Activated naive CD8-positive, alpha-beta T cell (primary cell): ENCODE data around the gene ELP2.
"Not testable (repeated sequence)": the region's sequence is repeated elsewhere in the genome, so short reads cannot be mapped to it uniquely, and the experiment has no call there.

Source experiments
- H3K27ac Mint-ChIP-seq: one replicate; pipeline ENCODE4 v1.8.0; 2021; ENCODE audit warnings: mixed read lengths
- H3K27me3 Mint-ChIP-seq: one replicate; pipeline ENCODE4 v1.8.0; 2021; ENCODE audit warnings: mixed read lengths
- H3K36me3 Mint-ChIP-seq: one replicate; pipeline ENCODE4 v1.8.0; 2021; ENCODE audit warnings: mixed read lengths
- H3K4me1 Mint-ChIP-seq: one replicate; pipeline ENCODE4 v1.8.0; 2021; ENCODE audit warnings: low read depth, mixed read lengths
- H3K4me3 Mint-ChIP-seq: one replicate; pipeline ENCODE4 v1.8.0; 2021; ENCODE audit warnings: mild to moderate bottlenecking, mixed read lengths
- H3K9me3 Mint-ChIP-seq: one replicate; pipeline ENCODE4 v1.8.0; 2021; ENCODE audit warnings: low read depth, mixed read lengths

The ELP2 gene

DNA sequence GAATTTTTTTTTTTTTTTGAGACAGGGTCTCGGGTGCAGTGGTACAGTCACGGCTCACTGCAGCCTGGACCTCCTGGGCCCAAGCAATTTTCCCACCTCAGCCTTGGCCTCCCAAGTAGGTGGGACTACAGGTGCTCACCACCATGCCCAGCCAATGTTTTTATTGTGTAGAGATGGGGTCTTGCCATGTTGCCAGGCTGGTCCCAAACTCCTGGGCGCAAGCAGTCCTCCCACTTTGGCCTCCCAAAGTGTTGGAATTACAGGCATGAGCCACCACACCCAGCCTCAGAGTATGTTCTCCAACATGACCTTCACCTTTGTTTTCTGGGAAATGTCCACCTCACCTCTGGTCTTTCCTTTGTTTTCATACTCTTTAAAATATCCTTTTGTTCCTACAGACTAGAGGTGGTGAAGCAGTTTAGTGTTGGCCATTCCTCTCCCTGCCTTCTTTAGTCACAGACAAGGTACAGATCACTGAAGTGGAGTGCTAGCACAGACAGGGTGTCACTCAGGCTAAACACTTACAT is 38.1 kb downstream of the ELP2 start:
- no peaks in the 10 kb centered on the region for H3K27me3 Mint-ChIP-seq
- H3K36me3 Mint-ChIP-seq, result peaks cover 7% of the 10 kb centered on the region
- peaks cover 3% of the 10 kb centered on the region for H3K4me1 Mint-ChIP-seq
- no peaks in the 10 kb centered on the region for H3K9me3 Mint-ChIP-seq
- H3K27ac Mint-ChIP-seq, result no peak overlapping the region
- no peak overlapping the region for H3K4me3 Mint-ChIP-seq

DNA sequence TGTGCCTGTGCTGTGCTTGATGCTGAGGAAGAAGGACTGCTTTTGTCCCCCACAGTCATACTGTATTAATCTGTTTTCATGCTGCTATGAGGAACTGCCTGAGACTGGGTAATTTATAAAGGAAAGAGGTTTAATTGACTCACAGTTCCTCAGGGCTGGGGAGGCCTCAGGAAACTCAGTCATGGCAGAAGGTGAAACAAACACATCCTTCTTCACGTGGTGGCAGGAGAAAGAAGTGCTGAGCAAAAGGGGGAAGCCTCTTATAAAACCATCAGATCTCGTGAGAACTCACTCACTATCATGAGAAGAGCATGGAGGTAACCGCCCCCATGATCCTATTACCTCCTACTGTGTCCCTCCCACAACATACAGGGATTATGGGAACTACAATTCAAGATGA is 38.6 kb downstream of the ELP2 start:
- H3K4me1 Mint-ChIP-seq, H3K9me3 Mint-ChIP-seq, H3K36me3 Mint-ChIP-seq, H3K4me3 Mint-ChIP-seq, H3K27me3 Mint-ChIP-seq: not testable (repeated sequence)
- H3K27ac Mint-ChIP-seq, result peak overlapping the region; percentile 46

DNA sequence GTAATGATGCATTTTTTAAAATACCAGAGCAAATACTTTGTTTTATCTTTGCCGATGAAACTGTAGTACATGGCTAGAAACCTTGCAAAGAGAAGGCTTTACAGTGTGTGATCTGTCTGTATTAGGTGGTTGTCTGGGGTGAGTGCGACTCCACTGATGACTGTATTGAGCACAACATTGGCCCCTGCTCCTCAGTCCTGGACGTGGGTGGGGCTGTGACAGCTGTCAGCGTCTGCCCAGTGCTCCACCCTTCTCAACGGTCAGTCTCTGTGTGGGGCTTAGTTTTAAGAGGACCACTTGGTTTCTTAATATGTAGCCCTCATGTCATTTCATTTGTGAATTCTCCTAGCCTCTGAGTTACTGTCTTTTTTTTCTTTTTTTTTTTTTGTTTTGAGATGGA is 40.2 kb downstream of the ELP2 start:
- Mint-ChIP-seq H3K4me3 (no peak overlapping the region), H3K4me1 (no peaks in the 10 kb centered on the region), H3K9me3 (no peaks in the 10 kb centered on the region), H3K36me3 (peaks cover 2% of the 10 kb centered on the region), H3K27me3 (no peaks in the 10 kb centered on the region), H3K27ac (no peak overlapping the region)

DNA sequence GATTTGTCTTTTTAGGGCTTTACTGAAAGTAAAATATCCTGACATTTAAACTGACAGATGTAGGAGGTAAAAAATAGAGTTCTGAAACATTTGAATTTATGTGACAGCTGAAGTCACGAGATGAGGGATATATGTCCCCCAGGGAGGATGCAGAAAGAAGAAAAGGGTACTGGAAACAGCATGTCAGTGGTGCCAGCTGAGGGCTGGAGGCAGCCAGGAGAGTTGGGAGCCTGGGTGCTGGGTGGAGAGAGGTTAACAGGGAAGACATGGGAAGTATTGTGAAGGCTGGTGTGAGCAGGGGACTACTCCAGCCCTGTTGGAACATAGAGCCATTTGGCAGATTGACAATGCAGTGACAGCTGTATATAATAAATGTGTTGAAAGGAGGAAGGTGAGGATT is 45.8 kb downstream of the ELP2 start:
- peak overlapping the region; percentile 22 for H3K27ac Mint-ChIP-seq
- peaks cover 5% of the 10 kb centered on the region for H3K4me1 Mint-ChIP-seq
- no peaks in the 10 kb centered on the region for H3K9me3 Mint-ChIP-seq
- no peak overlapping the region for H3K4me3 Mint-ChIP-seq
- H3K36me3 Mint-ChIP-seq, result peaks cover 7% of the 10 kb centered on the region
- no peaks in the 10 kb centered on the region for H3K27me3 Mint-ChIP-seq

DNA sequence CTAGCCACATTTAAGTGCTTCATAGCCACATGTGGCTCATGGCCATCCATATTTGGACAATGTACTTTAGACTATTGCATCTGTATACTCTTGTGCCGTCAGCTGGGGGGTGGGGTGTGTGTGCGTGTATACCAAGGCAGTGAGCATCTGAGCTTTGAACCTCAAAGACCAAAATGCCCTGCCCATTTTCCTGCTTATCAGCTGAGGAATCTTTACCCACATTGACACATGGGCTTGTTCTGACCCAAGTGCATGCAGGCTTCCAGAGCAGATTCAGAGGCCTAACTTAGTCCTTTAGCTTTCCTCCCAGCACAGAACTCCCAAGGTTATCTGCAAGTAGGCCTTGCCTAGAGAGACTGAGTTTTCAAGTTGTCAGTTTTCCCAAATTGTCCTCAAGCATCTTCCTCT is 46.5 kb downstream of the ELP2 start:
- Mint-ChIP-seq H3K9me3 (no peaks in the 10 kb centered on the region), H3K27me3 (no peaks in the 10 kb centered on the region), H3K27ac (no peak overlapping the region), H3K36me3 (peaks cover 7% of the 10 kb centered on the region), H3K4me3 (no peak overlapping the region), H3K4me1 (peaks cover 7% of the 10 kb centered on the region)

DNA sequence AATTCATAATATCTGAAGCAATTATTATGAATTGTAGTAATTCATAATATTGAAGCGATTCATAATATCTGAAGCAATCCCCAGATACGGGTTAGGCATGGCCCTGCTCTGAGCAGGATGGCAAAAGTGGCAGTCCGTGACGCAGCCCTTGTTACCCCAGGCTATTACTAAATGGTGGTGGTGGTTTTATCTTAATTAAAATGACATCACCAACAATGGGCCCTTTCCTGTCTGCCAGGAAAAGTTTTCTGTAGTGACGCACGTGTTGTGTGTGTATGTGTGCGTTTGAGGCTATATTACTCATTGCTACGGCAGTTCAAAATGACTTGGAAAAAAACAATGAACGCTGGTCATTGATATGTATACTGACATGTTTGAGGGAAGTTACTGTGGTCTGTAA is 47.0 kb downstream of the ELP2 start:
- H3K4me1 Mint-ChIP-seq, result peaks cover 7% of the 10 kb centered on the region
- no peaks in the 10 kb centered on the region for H3K27me3 Mint-ChIP-seq
- no peaks in the 10 kb centered on the region for H3K9me3 Mint-ChIP-seq
- H3K27ac Mint-ChIP-seq, result no peak overlapping the region
- H3K4me3 Mint-ChIP-seq, result no peak overlapping the region
- H3K36me3 Mint-ChIP-seq, result peaks cover 7% of the 10 kb centered on the region

DNA sequence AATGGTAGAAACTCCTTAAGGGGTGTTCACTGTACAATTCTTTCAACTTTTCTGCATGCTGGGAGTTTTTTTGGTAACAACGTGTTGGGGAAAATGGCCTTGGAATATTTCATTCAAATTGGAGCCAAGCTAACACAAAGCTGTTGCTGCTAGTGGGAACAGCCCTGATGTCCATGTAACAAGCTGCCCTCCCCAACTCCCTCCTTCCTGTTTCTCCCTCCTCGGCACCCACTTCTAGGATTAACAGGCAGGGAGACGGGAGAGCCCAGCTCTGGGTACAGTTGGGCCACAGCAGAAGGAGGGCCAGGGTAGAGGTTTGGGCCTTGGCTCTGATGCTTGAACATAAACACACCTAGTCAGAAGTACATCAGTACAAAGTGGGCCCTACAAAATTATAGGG is 48.2 kb downstream of the ELP2 start:
- Mint-ChIP-seq H3K4me3 (no peak overlapping the region), H3K36me3 (peaks cover 7% of the 10 kb centered on the region), H3K4me1 (peaks cover 7% of the 10 kb centered on the region), H3K27me3 (no peaks in the 10 kb centered on the region), H3K27ac (peak overlapping the region; percentile 54), H3K9me3 (no peaks in the 10 kb centered on the region)

DNA sequence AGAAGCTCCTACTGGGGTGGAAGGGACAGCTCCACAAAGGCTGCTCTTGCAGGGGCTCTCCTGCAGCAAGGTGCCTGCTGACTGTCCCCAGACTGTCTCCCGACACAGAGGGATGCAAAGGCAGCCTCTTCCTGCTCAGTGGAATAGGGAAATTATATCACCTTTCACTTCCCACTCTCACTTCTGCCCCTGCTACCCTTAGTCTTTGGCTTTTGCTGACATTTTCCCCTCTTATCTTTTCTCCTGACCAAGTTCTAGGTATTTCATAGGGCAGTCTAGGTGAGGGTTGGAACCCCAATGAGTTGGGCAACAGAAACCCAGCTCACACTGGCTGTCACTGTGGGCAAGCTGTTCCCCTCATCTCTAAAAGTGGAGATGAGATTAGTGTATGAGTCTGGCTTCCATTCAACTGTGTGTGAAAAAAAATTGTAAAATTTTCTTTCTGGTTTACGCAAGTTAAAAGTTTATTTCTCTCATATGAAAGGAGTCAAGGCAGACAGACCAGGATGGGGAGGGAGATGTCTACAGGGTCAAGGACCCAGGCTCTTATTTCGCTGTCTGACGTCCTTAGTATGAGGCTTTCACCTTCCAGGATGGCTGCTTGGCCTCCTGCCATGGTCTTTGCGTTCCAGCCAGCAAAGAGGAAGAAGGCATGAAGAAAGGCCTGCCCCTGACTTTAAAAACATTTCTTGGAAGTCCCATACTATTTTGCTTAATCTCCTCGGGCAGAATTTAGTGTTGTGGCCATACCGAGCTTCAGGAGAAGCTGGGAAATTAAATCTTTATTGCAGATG is 50.1 kb downstream of the ELP2 start:
- Mint-ChIP-seq H3K4me1 (peaks cover 7% of the 10 kb centered on the region), H3K4me3 (no peak overlapping the region), H3K36me3 (peaks cover 7% of the 10 kb centered on the region), H3K27ac (no peak overlapping the region), H3K9me3 (no peaks in the 10 kb centered on the region), H3K27me3 (no peaks in the 10 kb centered on the region)

DNA sequence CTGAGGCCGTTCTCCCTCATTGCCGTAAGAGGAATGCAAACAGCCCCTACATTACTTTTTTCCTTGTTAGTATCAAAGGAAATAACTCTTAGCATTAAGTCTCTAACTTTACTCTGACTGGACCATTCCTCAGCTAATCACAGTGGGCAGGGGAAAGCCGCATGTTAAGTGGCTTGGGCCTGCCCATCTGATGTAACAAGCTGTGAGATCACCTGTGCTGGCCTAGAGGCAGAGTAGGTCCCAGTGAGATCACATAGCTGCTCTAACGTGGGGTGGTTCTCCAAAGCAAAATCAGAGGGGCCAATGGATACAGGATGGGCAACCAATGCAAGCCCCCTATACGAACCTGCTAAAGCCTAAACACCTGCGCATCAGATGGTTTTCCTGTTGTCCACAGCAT is 51.7 kb downstream of the ELP2 start:
- peaks cover 7% of the 10 kb centered on the region for H3K4me1 Mint-ChIP-seq
- H3K36me3 Mint-ChIP-seq, result peaks cover 3% of the 10 kb centered on the region
- no peaks in the 10 kb centered on the region for H3K9me3 Mint-ChIP-seq
- H3K27ac Mint-ChIP-seq, result peak overlapping the region; percentile 18
- no peaks in the 10 kb centered on the region for H3K27me3 Mint-ChIP-seq
- no peak overlapping the region for H3K4me3 Mint-ChIP-seq

DNA sequence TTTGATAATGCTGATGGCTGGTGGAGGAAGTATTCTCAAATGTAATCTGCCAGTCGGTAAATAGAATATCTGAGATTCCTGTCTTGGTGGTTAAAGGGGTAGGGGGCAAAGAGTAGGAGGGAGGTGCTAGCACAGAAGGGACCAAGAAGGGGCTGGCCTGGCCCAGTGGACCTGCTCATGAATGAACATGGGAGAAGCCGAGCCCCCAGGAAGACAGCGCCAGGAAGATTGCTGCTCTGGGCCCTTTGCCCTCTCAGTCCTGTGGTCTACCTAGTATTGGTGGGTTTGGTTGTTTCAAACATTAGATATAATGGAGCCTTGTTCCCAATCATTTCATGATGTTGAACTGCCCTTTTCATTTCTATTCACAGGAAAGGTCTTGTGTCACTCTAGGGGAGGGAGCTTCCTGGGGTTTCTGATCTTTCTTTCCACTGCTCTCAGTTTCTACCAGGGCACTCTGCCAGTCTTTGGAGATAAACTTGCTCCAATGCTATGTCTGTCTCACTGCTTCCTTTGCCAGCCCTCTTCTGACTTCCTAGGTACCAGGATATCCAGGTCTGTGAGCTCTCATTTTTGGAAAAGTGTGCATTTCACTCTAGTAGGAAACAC is 52.3 kb downstream of the ELP2 start:
- Mint-ChIP-seq H3K27ac (no peak overlapping the region), H3K9me3 (no peaks in the 10 kb centered on the region), H3K27me3 (no peaks in the 10 kb centered on the region), H3K36me3 (peaks cover 3% of the 10 kb centered on the region), H3K4me1 (peaks cover 7% of the 10 kb centered on the region), H3K4me3 (no peak overlapping the region)

DNA sequence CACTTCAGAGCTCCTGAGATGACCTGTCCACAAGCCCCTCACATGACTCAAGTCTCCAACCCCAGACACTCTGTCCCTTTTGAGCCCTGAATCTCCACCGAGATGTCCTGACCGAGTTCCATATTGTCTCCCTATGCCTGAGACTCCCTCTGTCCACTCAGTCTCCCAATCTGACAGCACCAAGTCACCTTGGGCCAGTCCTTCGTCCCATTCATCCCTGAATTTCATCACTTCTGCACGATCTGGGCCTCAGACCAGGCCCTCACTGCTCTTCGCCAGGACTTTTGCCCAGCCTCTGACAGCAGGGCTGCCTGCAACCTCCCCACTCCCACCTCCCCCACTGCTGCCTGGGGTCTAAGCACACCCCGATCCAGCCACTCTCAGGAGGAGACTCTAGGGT is 53.3 kb downstream of the ELP2 start:
- no peak overlapping the region for H3K27ac Mint-ChIP-seq
- H3K4me3 Mint-ChIP-seq, result no peak overlapping the region
- no peaks in the 10 kb centered on the region for H3K9me3 Mint-ChIP-seq
- H3K36me3 Mint-ChIP-seq, result no peaks in the 10 kb centered on the region
- peaks cover under 1% of the 10 kb centered on the region for H3K27me3 Mint-ChIP-seq
- peaks cover 9% of the 10 kb centered on the region for H3K4me1 Mint-ChIP-seq

DNA sequence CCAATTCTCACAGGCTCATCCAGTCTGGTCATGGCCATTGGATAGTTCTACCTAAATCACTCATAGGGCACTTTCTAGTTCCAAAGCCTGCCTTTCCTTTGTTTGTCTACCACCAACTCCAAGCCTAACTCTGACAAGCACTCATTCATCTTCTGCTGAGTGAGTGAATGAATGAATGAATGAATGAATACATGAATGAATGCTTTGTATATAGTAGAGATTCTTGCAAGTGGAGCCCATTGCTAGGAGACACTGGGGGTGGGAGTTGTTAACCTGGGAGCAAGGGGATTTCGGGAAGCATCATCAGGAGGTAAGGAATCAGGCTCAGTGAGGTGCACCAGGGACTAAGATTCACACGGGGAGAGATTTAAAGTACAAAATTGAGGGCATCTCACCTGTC is 54.3 kb downstream of the ELP2 start:
- Mint-ChIP-seq H3K36me3 (no peaks in the 10 kb centered on the region), H3K27me3 (peaks cover 10% of the 10 kb centered on the region), H3K4me3 (no peak overlapping the region), H3K9me3 (no peaks in the 10 kb centered on the region), H3K27ac (no peak overlapping the region), H3K4me1 (peaks cover 18% of the 10 kb centered on the region)

DNA sequence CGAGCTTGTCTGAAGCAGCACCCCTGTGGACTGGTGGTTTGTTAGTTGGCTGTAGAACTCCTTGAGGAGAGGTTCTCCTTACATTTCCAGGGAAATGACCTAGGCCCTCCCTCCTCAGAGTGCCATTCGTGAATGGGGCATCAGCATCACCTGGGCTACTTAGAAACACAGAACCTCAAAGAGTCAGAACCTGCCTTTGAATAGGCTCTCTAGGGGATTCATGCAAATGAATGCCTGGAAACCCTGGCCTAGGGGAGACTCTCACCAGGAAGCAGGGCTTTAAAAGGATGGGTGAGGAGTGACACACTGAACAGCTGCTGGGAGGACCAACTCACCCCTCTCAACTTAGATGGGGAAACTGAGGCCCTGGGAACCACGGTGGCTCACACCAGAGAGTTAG is 55.5 kb downstream of the ELP2 start:
- Mint-ChIP-seq H3K4me1 (peaks cover 17% of the 10 kb centered on the region), H3K4me3 (no peak overlapping the region), H3K27me3 (peaks cover 16% of the 10 kb centered on the region), H3K9me3 (no peaks in the 10 kb centered on the region), H3K27ac (no peak overlapping the region), H3K36me3 (no peaks in the 10 kb centered on the region)

DNA sequence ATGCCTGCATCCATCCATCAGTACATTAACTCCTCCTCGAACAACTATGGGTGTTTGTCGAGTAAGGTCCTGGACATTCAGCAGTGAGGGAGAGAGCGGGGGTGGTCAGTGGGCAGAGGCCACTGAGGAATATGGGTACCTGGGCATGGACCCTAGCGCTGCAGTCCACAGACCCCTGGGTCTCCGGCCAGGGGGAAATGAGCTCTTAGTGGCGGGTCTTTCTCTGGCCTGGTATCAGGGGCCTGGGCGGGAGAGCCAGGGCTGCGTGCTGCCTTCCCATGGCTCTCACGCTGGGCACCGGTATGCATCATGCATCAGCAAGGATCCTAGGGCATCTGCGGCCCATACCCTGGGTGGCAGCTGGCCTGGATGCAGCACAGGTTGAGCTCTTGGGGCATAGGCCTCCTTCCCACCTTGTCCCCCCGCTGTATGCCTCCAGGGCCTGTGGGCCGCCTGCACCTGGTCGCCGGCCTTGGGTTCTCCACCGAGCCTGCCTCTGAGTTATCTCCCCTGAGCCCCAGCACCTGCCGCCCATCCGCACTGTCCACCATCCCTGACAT is 56.3 kb downstream of the ELP2 start:
- Mint-ChIP-seq H3K27ac (no peak overlapping the region), H3K4me1 (peaks cover 15% of the 10 kb centered on the region), H3K9me3 (no peaks in the 10 kb centered on the region), H3K36me3 (no peaks in the 10 kb centered on the region), H3K4me3 (peak overlapping the region; percentile 85), H3K27me3 (peaks cover 18% of the 10 kb centered on the region)

DNA sequence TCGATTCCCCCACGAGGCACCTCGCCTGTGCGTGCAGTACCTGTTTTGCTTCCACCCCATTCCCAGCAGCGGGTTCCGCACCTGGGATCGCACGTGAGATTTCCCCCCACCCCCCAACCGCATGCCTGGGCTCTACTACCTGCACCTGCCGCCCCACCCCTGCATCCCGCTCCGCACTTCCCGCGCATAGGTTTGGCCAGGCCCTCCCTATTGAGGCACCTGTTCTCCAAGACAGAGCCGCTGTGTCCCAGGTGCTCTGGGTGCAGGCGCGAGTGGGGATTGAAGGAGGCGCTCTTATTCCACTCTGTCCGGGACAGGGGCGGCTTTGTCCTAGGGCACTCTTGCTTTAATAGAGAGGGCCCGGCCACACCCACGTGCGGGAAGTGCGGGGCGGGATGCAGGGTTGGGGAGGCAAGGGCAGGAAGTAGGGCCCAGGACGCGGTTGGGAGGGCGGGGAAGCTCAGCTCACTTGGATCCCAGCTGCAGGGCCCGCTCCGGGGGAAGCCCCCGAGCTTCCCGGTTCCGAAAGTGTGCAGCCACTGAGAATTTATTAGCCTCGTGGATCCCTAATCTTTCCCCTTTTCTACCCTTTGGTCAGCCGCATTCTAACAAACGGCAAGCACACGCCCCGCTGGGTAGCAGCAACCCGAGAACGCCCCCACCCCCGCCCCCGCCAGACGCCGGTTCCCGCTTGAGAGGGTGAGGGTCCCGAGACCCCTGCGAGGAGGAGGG is 56.9 kb downstream of the ELP2 start:
- no peak overlapping the region for H3K27ac Mint-ChIP-seq
- H3K4me1 Mint-ChIP-seq, result peaks cover 15% of the 10 kb centered on the region

More for the DNA sequence above, 56.9 kb downstream of the ELP2 start:
- Mint-ChIP-seq H3K4me3 (peak overlapping the region; percentile 85), H3K36me3 (no peaks in the 10 kb centered on the region), H3K27me3 (peaks cover 20% of the 10 kb centered on the region), H3K9me3 (no peaks in the 10 kb centered on the region)
